ENCODE results near the gene KIF2B. TPM values are rescaled to one million over a fixed set of nuclear protein-coding genes. Genes with fewer than 3 reads are reported as not detected.

KIF2B gene
- total RNA-seq, 1 experiment from 2014 or later: not detected

DNA sequence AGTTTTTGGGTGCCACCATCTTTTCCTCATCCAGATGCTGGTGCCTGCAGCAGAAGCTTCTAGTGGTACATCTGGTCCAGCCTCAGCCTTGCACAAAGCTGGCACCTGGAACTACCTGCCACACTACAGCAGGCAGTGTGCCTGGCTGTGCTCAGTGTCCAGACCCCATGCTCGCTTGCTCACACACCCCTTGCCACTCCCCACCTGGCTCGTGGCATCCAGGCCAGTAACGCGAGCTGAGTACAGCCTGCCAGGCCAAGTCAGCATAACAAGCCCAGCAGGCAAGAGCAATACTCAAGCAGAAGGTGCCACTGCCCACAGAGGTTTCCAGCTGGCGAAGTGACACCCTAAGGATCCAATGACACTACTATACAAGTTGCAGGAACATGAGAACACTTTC lies 29.7 kb upstream of the KIF2B start:
- Histone ChIP-seq H4K20me1 (ENCODE audit: control insufficient read depth, insufficient read depth, insufficient read length) (no peaks in the 10 kb centered on the region), H3K4ac (ENCODE audit: low read depth, low read length) (no peak overlapping the region), H2BK15ac (ENCODE audit: low read depth, low read length) (no peak overlapping the region), H3K18ac (ENCODE audit: insufficient read length, low read depth, low read length) (no peak overlapping the region), H4K8ac (replicated peaks; ENCODE audit: insufficient read length, low read depth, low read length) (no peak overlapping the region), H3K56ac (ENCODE audit: insufficient read length, low read depth, low read length) (no peak overlapping the region), H3K27me3 (ENCODE audit: insufficient read depth, low read length) (no peaks in the 10 kb centered on the region), H4K91ac (ENCODE audit: insufficient read length, low read depth, low read length) (no peak overlapping the region), H3K79me1 (ENCODE audit: insufficient read depth, low read depth, low read length, poor library complexity, severe bottlenecking) (no peaks in the 10 kb centered on the region), H3K9ac (ENCODE audit: extremely low read depth, insufficient read length, low read length) (no peak overlapping the region), H3K4me2 (ENCODE audit: insufficient read depth, insufficient read length, low read length) (no peak overlapping the region), H3T11ph (ENCODE audit: low read length) (no peak overlapping the region), H3K23me2 (ENCODE audit: insufficient read length, low read depth, low read length, poor library complexity, severe bottlenecking) (no peaks in the 10 kb centered on the region), H2BK20ac (ENCODE audit: low read depth, low read length, poor library complexity, severe bottlenecking) (no peak overlapping the region), H3K27ac (ENCODE audit: insufficient read length, low read depth, low read length) (no peak overlapping the region), H2BK120ac (ENCODE audit: low read depth, low read length, poor library complexity, severe bottlenecking) (no peak overlapping the region), H2AK5ac (ENCODE audit: insufficient read length, low read length) (no peak overlapping the region), H3K14ac (ENCODE audit: insufficient read depth, low read length) (no peak overlapping the region; the same call in 1 of the 2 replicates), H2BK12ac (ENCODE audit: insufficient read length, low read depth, low read length) (no peak overlapping the region), H3K9me3 (ENCODE audit: control insufficient read depth, low read depth, low read length) (no peaks in the 10 kb centered on the region), H3K4me1 (ENCODE audit: insufficient read depth, low read length) (no peaks in the 10 kb centered on the region), H3K79me2 (ENCODE audit: insufficient read depth, low read length) (no peaks in the 10 kb centered on the region), H4K5ac (ENCODE audit: insufficient read length, low read depth, low read length) (no peak overlapping the region), H2BK5ac (ENCODE audit: insufficient read length, low read length) (no peak overlapping the region), H2AFZ (ENCODE audit: low read length) (no peak overlapping the region), H3K23ac (ENCODE audit: insufficient read length, low read depth, low read length) (no peak overlapping the region)
- DNase-seq: no peak
- H3K36me3 Mint-ChIP-seq (ENCODE audit: insufficient read depth in 1 of 3, low read depth in 3 of 3): no peaks in the 10 kb centered on the region
- TF ChIP-seq, protein P1, sequence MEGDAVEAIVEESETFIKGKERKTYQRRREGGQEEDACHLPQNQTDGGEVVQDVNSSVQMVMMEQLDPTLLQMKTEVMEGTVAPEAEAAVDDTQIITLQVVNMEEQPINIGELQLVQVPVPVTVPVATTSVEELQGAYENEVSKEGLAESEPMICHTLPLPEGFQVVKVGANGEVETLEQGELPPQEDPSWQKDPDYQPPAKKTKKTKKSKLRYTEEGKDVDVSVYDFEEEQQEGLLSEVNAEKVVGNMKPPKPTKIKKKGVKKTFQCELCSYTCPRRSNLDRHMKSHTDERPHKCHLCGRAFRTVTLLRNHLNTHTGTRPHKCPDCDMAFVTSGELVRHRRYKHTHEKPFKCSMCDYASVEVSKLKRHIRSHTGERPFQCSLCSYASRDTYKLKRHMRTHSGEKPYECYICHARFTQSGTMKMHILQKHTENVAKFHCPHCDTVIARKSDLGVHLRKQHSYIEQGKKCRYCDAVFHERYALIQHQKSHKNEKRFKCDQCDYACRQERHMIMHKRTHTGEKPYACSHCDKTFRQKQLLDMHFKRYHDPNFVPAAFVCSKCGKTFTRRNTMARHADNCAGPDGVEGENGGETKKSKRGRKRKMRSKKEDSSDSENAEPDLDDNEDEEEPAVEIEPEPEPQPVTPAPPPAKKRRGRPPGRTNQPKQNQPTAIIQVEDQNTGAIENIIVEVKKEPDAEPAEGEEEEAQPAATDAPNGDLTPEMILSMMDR (conservative IDR thresholded peaks at IDR 0.05): no peak
- H3K9me3 Mint-ChIP-seq: no peaks in the 10 kb centered on the region; a peak in 1 of 5 replicates
- no peaks in the 10 kb centered on the region for H3K27me3 Mint-ChIP-seq (ENCODE audit: low read depth)
- WGBS (ENCODE audit: extremely low coverage, insufficient read length, low lambda C conversion rate): no CpG with 5 or more reads among the region's 5 CpGs
- H3K4me3 Mint-ChIP-seq: no peak overlapping the region
- no peak overlapping the region; a peak in 1 of 7 replicates for H3K27ac Mint-ChIP-seq
- 0 out of 4 replicates have a peak, but pooled peaks cover 0 to 2% of the 10 kb centered on the region in 2 experiments for H3K4me1 Mint-ChIP-seq
